ENCODE measurements around the gene XXYLT1.

XXYLT1 gene

GRCh38 chr3:195181113-195181498 lies 89.9 kb downstream of the XXYLT1 start:
- H3K9me3 ChIP-seq (ENCODE audit: low read length) = no peaks in the 10 kb centered on the region
- no peak overlapping the region for H3K9ac ChIP-seq (ENCODE audit: low read length)
- H3K79me2 ChIP-seq (ENCODE audit: insufficient read depth, low read length) = no peaks in the 10 kb centered on the region
- no peaks in the 10 kb centered on the region for H3K9me2 ChIP-seq (ENCODE audit: low read depth, low read length)
- H3K4me2 ChIP-seq (ENCODE audit: low read length) = no peak overlapping the region
- 0 out of 2 replicates have a peak, but pooled peaks cover 2% of the 10 kb centered on the region for H4K20me1 ChIP-seq (ENCODE audit: insufficient read depth, low read length)
- no peak overlapping the region for H2AFZ ChIP-seq (ENCODE audit: low read length)
- H3K27ac ChIP-seq (ENCODE audit: low read depth, low read length, poor library complexity, severe bottlenecking) = no peak overlapping the region
- peaks cover 7% of the 10 kb centered on the region; the same call in 1 of the 2 replicates for H3K27me3 ChIP-seq (ENCODE audit: insufficient read depth, low read length)
- H3F3A ChIP-seq (ENCODE audit: insufficient read depth, low read length) = no peaks in the 10 kb centered on the region
- H3K36me3 ChIP-seq (ENCODE audit: insufficient read depth, low read length) = no peaks in the 10 kb centered on the region
- TF ChIP-seq, protein P1, sequence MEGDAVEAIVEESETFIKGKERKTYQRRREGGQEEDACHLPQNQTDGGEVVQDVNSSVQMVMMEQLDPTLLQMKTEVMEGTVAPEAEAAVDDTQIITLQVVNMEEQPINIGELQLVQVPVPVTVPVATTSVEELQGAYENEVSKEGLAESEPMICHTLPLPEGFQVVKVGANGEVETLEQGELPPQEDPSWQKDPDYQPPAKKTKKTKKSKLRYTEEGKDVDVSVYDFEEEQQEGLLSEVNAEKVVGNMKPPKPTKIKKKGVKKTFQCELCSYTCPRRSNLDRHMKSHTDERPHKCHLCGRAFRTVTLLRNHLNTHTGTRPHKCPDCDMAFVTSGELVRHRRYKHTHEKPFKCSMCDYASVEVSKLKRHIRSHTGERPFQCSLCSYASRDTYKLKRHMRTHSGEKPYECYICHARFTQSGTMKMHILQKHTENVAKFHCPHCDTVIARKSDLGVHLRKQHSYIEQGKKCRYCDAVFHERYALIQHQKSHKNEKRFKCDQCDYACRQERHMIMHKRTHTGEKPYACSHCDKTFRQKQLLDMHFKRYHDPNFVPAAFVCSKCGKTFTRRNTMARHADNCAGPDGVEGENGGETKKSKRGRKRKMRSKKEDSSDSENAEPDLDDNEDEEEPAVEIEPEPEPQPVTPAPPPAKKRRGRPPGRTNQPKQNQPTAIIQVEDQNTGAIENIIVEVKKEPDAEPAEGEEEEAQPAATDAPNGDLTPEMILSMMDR (IDR thresholded peaks at IDR 0.05; ENCODE audit: low read length) = no peak
- TF ChIP-seq EZH2 (IDR thresholded peaks at IDR 0.05; ENCODE audit: borderline replicate concordance, low read length) = no peak
- H3K4me3 ChIP-seq (ENCODE audit: low read depth, low read length, poor library complexity, severe bottlenecking) = no peak overlapping the region
- H3K4me1 ChIP-seq (ENCODE audit: insufficient read depth, low read length, severe bottlenecking) = no peaks in the 10 kb centered on the region

DNA sequence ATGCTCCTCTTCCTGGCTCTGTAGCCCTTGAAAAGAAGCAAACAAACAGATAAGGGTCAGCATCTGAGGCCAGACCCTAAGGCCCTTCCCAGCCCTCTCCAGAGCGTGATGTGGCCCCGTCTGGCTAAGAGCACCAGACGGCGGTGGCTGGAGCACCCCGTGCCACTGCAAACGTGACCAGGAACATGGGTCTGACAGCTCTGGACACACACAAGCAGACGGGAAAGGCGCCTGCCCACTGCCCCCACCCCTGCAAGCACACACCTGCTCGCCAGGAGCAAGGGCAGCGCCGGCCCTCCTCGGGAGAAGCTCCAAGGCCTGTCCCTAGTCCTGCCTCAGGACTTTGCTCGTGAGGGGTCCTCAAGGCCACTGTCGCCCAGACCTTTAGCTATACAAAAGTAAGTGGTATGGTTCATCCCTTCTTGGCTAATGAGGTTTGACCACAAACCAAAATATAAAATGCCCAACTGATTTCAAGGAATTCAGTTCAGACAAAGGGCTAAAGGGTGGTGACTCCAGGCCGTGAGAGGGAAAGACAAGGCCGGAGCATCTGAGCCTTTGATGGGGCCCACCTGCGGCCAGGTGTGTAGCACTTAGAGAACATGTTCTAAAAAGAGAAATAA lies 90.4 kb downstream of the XXYLT1 start:
- Histone ChIP-seq H3K9me3 (ENCODE audit: low read length) (no peaks in the 10 kb centered on the region), H3K9me2 (ENCODE audit: low read depth, low read length) (no peaks in the 10 kb centered on the region), H3K27me3 (ENCODE audit: insufficient read depth, low read length) (peaks cover 7% of the 10 kb centered on the region; the same call in 1 of the 2 replicates), H2AFZ (ENCODE audit: low read length) (no peak overlapping the region), H3K79me2 (ENCODE audit: insufficient read depth, low read length) (no peaks in the 10 kb centered on the region), H3K4me2 (ENCODE audit: low read length) (no peak overlapping the region), H3K4me1 (ENCODE audit: insufficient read depth, low read length, severe bottlenecking) (no peaks in the 10 kb centered on the region), H3K36me3 (ENCODE audit: insufficient read depth, low read length) (no peaks in the 10 kb centered on the region), H3K27ac (ENCODE audit: low read depth, low read length, poor library complexity, severe bottlenecking) (no peak overlapping the region), H3K9ac (ENCODE audit: low read length) (no peak overlapping the region), H3K4me3 (ENCODE audit: low read depth, low read length, poor library complexity, severe bottlenecking) (no peak overlapping the region), H3F3A (ENCODE audit: insufficient read depth, low read length) (no peaks in the 10 kb centered on the region), H4K20me1 (ENCODE audit: insufficient read depth, low read length) (0 out of 2 replicates have a peak, but pooled peaks cover 2% of the 10 kb centered on the region)
- TF ChIP-seq, protein P1 (IDR thresholded peaks at IDR 0.05; ENCODE audit: low read length) = no peak
- no peak for TF ChIP-seq EZH2 (IDR thresholded peaks at IDR 0.05; ENCODE audit: borderline replicate concordance, low read length)

DNA sequence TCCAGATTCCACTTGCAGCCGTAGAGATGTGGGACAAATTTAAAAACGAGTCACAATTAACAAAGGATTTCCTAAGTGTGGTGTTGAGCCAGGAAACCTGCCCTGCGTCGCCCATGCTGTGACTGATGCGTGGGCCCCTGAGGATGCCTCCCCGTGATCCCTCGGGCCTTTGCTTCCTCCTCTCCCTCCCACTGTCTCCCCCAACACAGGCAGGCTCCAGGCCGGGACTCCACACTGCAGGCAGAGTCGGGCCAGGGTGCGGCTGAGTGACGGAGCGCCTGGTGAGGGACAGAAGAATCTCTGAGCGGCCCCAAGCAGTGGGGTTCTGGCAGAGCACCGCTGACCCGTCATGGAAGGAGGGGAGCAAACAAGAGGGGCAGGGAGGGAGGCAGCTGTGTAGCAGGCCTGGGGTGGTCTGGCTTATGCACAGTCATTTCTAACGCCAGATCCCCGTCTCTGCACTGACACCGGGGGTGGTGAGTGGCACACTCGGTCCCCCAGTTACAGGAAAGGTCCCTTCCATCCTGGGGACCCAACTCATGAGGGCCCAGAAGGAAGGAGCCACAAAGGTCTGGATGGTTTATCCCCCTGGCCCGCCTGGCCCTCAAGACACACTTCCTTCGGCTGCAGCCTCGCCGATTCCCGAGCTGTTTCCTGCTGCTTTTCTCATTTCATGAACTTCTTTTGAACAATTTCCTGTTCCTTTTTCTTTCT lies 91.0 kb downstream of the XXYLT1 start:
- no peaks in the 10 kb centered on the region for H3K4me1 ChIP-seq (ENCODE audit: insufficient read depth, low read length, severe bottlenecking)

More for the DNA sequence above, 91.0 kb downstream of the XXYLT1 start:
- Histone ChIP-seq H3F3A (ENCODE audit: insufficient read depth, low read length) (no peaks in the 10 kb centered on the region), H3K9me2 (ENCODE audit: low read depth, low read length) (no peaks in the 10 kb centered on the region), H3K4me3 (ENCODE audit: low read depth, low read length, poor library complexity, severe bottlenecking) (no peak overlapping the region), H3K79me2 (ENCODE audit: insufficient read depth, low read length) (no peaks in the 10 kb centered on the region), H3K4me2 (ENCODE audit: low read length) (no peak overlapping the region), H2AFZ (ENCODE audit: low read length) (no peak overlapping the region), H3K36me3 (ENCODE audit: insufficient read depth, low read length) (no peaks in the 10 kb centered on the region), H3K27me3 (ENCODE audit: insufficient read depth, low read length) (peaks cover 7% of the 10 kb centered on the region; the same call in 1 of the 2 replicates), H3K9me3 (ENCODE audit: low read length) (no peaks in the 10 kb centered on the region), H3K27ac (ENCODE audit: low read depth, low read length, poor library complexity, severe bottlenecking) (no peak overlapping the region), H3K9ac (ENCODE audit: low read length) (no peak overlapping the region), H4K20me1 (ENCODE audit: insufficient read depth, low read length) (0 out of 2 replicates have a peak, but pooled peaks cover 2% of the 10 kb centered on the region)
- TF ChIP-seq EZH2 (IDR thresholded peaks at IDR 0.05; ENCODE audit: borderline replicate concordance, low read length) = no peak
- TF ChIP-seq, protein P1 (IDR thresholded peaks at IDR 0.05; ENCODE audit: low read length) = no peak
